Vagina (tissue), 2 donors: ENCODE measurements around the gene GRIA1.

ENCODE experiments used
- POLR2A ChIP-seq, 2 donors: fragments of 450-650 bp; IDR thresholded peaks; one replicate each; pipeline ENCODE4 v1.6.1; 2017; ENCODE audit warnings: antibody characterized with exemption in 2 of 2, mild to moderate bottlenecking in 2 of 2, moderate library complexity in 2 of 2
- TF ChIP-seq, protein P1 (sequence below), 3 experiments: fragments of 450-650 bp in 2 of 3; fragments of 200-600 bp in 1 of 3; sonication (generic) in 1 of 3; IDR thresholded peaks; one replicate each; pipeline ENCODE4 v1.5.1; 2017 to 2019; ENCODE audit warnings: antibody characterized with exemption in 3 of 3, mild to moderate bottlenecking in 2 of 3, moderate library complexity in 2 of 3

DNA sequence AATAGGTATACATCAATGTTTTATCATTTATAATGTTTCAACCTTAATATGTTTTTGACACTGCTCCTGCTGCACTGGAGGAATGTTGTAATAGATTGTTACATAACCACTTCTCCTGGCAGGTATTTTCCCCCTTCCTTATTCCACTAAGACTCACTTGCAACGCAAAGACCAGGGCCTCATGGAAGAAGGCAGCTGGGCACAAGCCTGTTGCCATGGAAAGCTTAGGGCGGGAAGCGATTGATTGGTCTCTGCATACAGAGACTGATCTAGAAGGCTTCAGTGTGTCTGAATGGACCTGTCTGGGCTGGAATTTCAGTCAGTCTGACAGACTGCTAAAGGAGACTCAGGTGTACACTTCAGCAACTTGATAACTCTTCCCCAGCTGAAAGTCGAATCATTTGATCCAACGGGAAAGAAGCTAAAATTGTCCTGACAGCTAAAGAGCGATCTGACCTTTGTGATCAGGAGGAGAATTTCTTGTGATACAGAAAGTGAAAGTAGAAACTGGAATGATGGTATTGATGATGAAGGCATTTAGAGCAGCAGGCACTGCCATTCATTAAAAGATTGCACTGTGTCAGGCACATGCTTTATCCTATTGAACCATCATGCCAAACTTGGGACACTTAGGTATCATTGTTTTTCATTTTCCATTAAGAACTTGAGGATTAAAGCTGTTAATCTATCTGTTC is 65.1 kb downstream of the GRIA1 start:
- no peak for TF ChIP-seq POLR2A (IDR thresholded peaks at IDR 0.05)
- TF ChIP-seq, protein P1, sequence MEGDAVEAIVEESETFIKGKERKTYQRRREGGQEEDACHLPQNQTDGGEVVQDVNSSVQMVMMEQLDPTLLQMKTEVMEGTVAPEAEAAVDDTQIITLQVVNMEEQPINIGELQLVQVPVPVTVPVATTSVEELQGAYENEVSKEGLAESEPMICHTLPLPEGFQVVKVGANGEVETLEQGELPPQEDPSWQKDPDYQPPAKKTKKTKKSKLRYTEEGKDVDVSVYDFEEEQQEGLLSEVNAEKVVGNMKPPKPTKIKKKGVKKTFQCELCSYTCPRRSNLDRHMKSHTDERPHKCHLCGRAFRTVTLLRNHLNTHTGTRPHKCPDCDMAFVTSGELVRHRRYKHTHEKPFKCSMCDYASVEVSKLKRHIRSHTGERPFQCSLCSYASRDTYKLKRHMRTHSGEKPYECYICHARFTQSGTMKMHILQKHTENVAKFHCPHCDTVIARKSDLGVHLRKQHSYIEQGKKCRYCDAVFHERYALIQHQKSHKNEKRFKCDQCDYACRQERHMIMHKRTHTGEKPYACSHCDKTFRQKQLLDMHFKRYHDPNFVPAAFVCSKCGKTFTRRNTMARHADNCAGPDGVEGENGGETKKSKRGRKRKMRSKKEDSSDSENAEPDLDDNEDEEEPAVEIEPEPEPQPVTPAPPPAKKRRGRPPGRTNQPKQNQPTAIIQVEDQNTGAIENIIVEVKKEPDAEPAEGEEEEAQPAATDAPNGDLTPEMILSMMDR (IDR thresholded peaks at IDR 0.05): no peak
